ENCODE data around the gene OR51L1.

Gene OR51L1

DNA sequence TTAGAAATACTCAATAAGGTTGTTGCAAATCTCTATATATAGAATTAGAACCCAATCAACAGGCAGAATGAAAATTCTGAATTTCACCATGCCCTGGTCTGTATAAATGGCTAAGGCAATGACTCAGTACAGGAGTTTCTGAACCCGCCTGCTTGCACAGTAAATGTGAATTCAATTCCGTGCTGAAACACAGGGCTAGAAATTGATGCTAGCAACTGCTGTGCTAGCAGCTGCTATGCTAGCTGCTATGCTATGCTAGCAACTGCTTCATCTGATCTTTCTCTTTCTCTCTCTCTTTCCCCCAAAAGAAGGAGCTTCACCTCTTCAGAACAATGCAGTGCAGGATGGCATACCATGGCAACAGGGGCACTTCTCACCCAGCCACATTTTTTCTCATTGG is 42.0 kb downstream of the OR51L1 start:
- Histone ChIP-seq H3K4me1 (ENCODE audit: control insufficient read depth in 1 of 2, insufficient read depth in 2 of 2, low read length in 2 of 2) (peaks cover 3 to 4% of the 10 kb centered on the region in 2 experiments), H3K18ac (ENCODE audit: low read length) (no peak overlapping the region), H3K4me2 (ENCODE audit: low read length) (no peak overlapping the region), H3K27me3 (ENCODE audit: insufficient read depth, low read length) (no peaks in the 10 kb centered on the region), H2BK5ac (ENCODE audit: low read depth, low read length, poor library complexity) (no peak overlapping the region), H2BK120ac (ENCODE audit: insufficient read depth, low read length, poor library complexity) (no peak overlapping the region), H3K36me3 (ENCODE audit: control insufficient read depth in 1 of 2, insufficient read depth in 2 of 2, low read length in 2 of 2) (no peaks in the 10 kb centered on the region), H3K9ac (ENCODE audit: low read length) (no peak overlapping the region), H4K91ac (ENCODE audit: low read depth, low read length) (no peak overlapping the region), H3K27ac (ENCODE audit: low read depth, low read length) (no peak overlapping the region), H2AK5ac (ENCODE audit: low read length) (no peak overlapping the region), H3K4ac (ENCODE audit: low read depth, low read length) (no peak overlapping the region), H3K23ac (ENCODE audit: low read length) (no peak overlapping the region), H4K8ac (ENCODE audit: low read depth, low read length) (no peak overlapping the region), H3K14ac (ENCODE audit: low read length) (no peak overlapping the region), H2AFZ (ENCODE audit: insufficient read depth, low read length, poor library complexity) (no peak overlapping the region), H3K9me3 (ENCODE audit: insufficient read depth, low read depth, low read length) (no peaks in the 10 kb centered on the region), H3K4me3 (ENCODE audit: low read depth, low read length) (no peak overlapping the region), H4K12ac (ENCODE audit: low read depth, low read length) (no peak overlapping the region), H3K79me2 (ENCODE audit: control insufficient read depth, insufficient read depth, low read length, poor library complexity) (no peaks in the 10 kb centered on the region), H2BK12ac (ENCODE audit: low read length) (no peak overlapping the region), H3K79me1 (ENCODE audit: low read length) (no peaks in the 10 kb centered on the region)
- WGBS (ENCODE audit: extremely low coverage, insufficient coverage, insufficient read length) = no CpG with 5 or more reads among the region's 2 CpGs
- no peak for DNase-seq

DNA sequence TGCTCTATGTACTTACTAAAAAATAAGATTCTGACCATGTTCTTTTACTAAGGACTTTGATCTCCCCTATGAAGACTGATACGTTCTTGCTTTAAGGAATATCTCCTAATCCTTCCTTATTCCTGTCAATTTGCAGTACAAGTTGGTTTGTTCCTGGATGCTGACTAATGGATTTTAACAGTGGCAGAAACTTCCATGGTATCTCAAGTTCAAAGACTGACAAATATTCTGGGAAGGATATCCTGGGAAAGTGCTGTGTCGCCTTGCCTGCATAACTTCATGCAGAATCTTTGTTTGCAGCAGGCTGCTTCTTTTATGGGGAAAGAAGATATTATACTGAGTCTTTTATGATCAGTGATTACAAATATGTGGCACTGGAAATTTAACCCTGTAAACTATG is 43.3 kb downstream of the OR51L1 start:
- Histone ChIP-seq H4K91ac (ENCODE audit: low read depth, low read length) (no peak overlapping the region), H3K4me3 (ENCODE audit: low read depth, low read length) (no peak overlapping the region)

DNA sequence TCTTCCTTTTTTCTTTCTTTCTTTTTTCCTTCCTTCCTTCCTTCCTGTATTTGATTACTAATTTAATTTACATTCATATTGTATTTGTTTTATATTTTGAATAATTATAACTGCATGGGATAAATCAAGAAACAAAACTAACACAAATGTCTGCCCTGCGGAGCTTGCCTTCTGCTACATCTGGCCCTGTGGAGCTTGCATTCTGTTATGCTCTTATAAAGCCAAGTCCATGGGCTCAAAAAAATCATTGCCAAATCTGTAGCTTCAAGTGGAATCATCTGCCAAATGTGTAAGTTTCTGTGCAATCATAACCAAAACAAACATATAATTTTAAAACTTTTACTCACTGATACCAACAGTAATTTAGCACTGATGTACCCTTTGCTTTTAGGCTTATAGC is 43.7 kb downstream of the OR51L1 start:
- Histone ChIP-seq H3K23ac (ENCODE audit: low read length) (no peak overlapping the region), H3K27me3 (ENCODE audit: insufficient read depth, low read length) (no peaks in the 10 kb centered on the region), H3K79me1 (ENCODE audit: low read length) (no peaks in the 10 kb centered on the region), H3K4ac (ENCODE audit: low read depth, low read length) (no peak overlapping the region), H2BK5ac (ENCODE audit: low read depth, low read length, poor library complexity) (no peak overlapping the region), H3K9me3 (ENCODE audit: insufficient read depth, low read depth, low read length) (no peaks in the 10 kb centered on the region), H3K4me1 (ENCODE audit: control insufficient read depth in 1 of 2, insufficient read depth in 2 of 2, low read length in 2 of 2) (peaks cover 3 to 4% of the 10 kb centered on the region in 2 experiments), H3K18ac (ENCODE audit: low read length) (no peak overlapping the region), H4K12ac (ENCODE audit: low read depth, low read length) (no peak overlapping the region), H2BK120ac (ENCODE audit: insufficient read depth, low read length, poor library complexity) (no peak overlapping the region), H2AK5ac (ENCODE audit: low read length) (no peak overlapping the region), H3K36me3 (ENCODE audit: control insufficient read depth in 1 of 2, insufficient read depth in 2 of 2, low read length in 2 of 2) (no peaks in the 10 kb centered on the region), H3K79me2 (ENCODE audit: control insufficient read depth, insufficient read depth, low read length, poor library complexity) (no peaks in the 10 kb centered on the region), H3K4me3 (ENCODE audit: low read depth, low read length) (no peak overlapping the region), H3K4me2 (ENCODE audit: low read length) (no peak overlapping the region), H2AFZ (ENCODE audit: insufficient read depth, low read length, poor library complexity) (no peak overlapping the region), H3K14ac (ENCODE audit: low read length) (no peak overlapping the region), H3K27ac (ENCODE audit: low read depth, low read length) (no peak overlapping the region), H4K91ac (ENCODE audit: low read depth, low read length) (no peak overlapping the region), H2BK12ac (ENCODE audit: low read length) (no peak overlapping the region), H3K9ac (ENCODE audit: low read length) (no peak overlapping the region), H4K8ac (ENCODE audit: low read depth, low read length) (no peak overlapping the region)
- no CpG with 5 or more reads among the region's 1 CpG for WGBS (ENCODE audit: extremely low coverage, insufficient coverage, insufficient read length)
- DNase-seq = no peak

More for the DNA sequence above, 43.3 kb downstream of the OR51L1 start:
- no peaks in the 10 kb centered on the region for H3K9me3 ChIP-seq (ENCODE audit: insufficient read depth, low read depth, low read length)
- no CpG with 5 or more reads among the region's 2 CpGs for WGBS (ENCODE audit: extremely low coverage, insufficient coverage, insufficient read length)
- no peak overlapping the region for H2BK120ac ChIP-seq (ENCODE audit: insufficient read depth, low read length, poor library complexity)
- H3K79me1 ChIP-seq (ENCODE audit: low read length) = no peaks in the 10 kb centered on the region
- no peaks in the 10 kb centered on the region for H3K36me3 ChIP-seq (ENCODE audit: control insufficient read depth in 1 of 2, insufficient read depth in 2 of 2, low read length in 2 of 2)
- H2BK5ac ChIP-seq (ENCODE audit: low read depth, low read length, poor library complexity) = no peak overlapping the region
- H3K27ac ChIP-seq (ENCODE audit: low read depth, low read length) = no peak overlapping the region
- no peak overlapping the region for H2AK5ac ChIP-seq (ENCODE audit: low read length)
- H3K18ac ChIP-seq (ENCODE audit: low read length) = no peak overlapping the region
- no peak overlapping the region for H4K8ac ChIP-seq (ENCODE audit: low read depth, low read length)
- no peak overlapping the region for H3K4ac ChIP-seq (ENCODE audit: low read depth, low read length)
- no peaks in the 10 kb centered on the region for H3K27me3 ChIP-seq (ENCODE audit: insufficient read depth, low read length)
- no peaks in the 10 kb centered on the region for H3K79me2 ChIP-seq (ENCODE audit: control insufficient read depth, insufficient read depth, low read length, poor library complexity)
- DNase-seq = no peak
- no peak overlapping the region for H3K4me2 ChIP-seq (ENCODE audit: low read length)
- H3K23ac ChIP-seq (ENCODE audit: low read length) = no peak overlapping the region
- peaks cover 3 to 4% of the 10 kb centered on the region in 2 experiments for H3K4me1 ChIP-seq (ENCODE audit: control insufficient read depth in 1 of 2, insufficient read depth in 2 of 2, low read length in 2 of 2)
- H3K14ac ChIP-seq (ENCODE audit: low read length) = no peak overlapping the region
- no peak overlapping the region for H3K9ac ChIP-seq (ENCODE audit: low read length)
- H4K12ac ChIP-seq (ENCODE audit: low read depth, low read length) = no peak overlapping the region
- no peak overlapping the region for H2AFZ ChIP-seq (ENCODE audit: insufficient read depth, low read length, poor library complexity)
- H2BK12ac ChIP-seq (ENCODE audit: low read length) = no peak overlapping the region

DNA sequence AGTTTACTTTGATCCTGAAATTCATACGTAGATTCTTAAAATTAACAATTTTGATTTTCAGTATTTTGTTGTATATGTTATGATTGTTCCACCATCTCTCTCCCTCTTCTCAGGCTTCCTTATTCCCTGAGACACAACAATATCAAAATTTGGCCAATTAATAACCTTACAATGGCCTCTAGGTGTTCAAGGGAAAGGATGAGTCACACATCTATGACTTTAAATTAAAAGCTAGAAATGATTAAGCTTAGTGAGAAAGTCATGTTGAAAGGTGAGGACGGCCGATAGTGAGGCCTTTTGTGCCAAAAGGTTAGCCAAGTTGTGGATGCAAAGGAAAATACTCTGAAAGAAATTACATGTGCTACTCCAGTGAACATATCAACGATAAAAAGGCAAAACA is 46.2 kb downstream of the OR51L1 start:
- H3K4me2 ChIP-seq (ENCODE audit: low read length) = no peak overlapping the region
- no peak overlapping the region for H4K91ac ChIP-seq (ENCODE audit: low read depth, low read length)
- no peak overlapping the region for H2AFZ ChIP-seq (ENCODE audit: insufficient read depth, low read length, poor library complexity)
- no peaks in the 10 kb centered on the region for H3K9me3 ChIP-seq (ENCODE audit: insufficient read depth, low read depth, low read length)
- H3K18ac ChIP-seq (ENCODE audit: low read length) = no peak overlapping the region
- no peak overlapping the region for H2BK5ac ChIP-seq (ENCODE audit: low read depth, low read length, poor library complexity)
- no peak overlapping the region for H4K8ac ChIP-seq (ENCODE audit: low read depth, low read length)
- H3K4ac ChIP-seq (ENCODE audit: low read depth, low read length) = no peak overlapping the region
- no CpG with 5 or more reads among the region's 4 CpGs for WGBS (ENCODE audit: extremely low coverage, insufficient coverage, insufficient read length)
- no peak overlapping the region for H3K27ac ChIP-seq (ENCODE audit: low read depth, low read length)
- no peak overlapping the region for H3K9ac ChIP-seq (ENCODE audit: low read length)
- H3K14ac ChIP-seq (ENCODE audit: low read length) = no peak overlapping the region
- peaks cover 3 to 4% of the 10 kb centered on the region in 2 experiments for H3K4me1 ChIP-seq (ENCODE audit: control insufficient read depth in 1 of 2, insufficient read depth in 2 of 2, low read length in 2 of 2)
- no peak overlapping the region for H2BK12ac ChIP-seq (ENCODE audit: low read length)
- H2BK120ac ChIP-seq (ENCODE audit: insufficient read depth, low read length, poor library complexity) = no peak overlapping the region
- DNase-seq = no peak
- H3K23ac ChIP-seq (ENCODE audit: low read length) = no peak overlapping the region
- H2AK5ac ChIP-seq (ENCODE audit: low read length) = no peak overlapping the region
- H4K12ac ChIP-seq (ENCODE audit: low read depth, low read length) = no peak overlapping the region
- H3K27me3 ChIP-seq (ENCODE audit: insufficient read depth, low read length) = no peaks in the 10 kb centered on the region
- no peaks in the 10 kb centered on the region for H3K79me1 ChIP-seq (ENCODE audit: low read length)
- H3K79me2 ChIP-seq (ENCODE audit: control insufficient read depth, insufficient read depth, low read length, poor library complexity) = no peaks in the 10 kb centered on the region
- H3K4me3 ChIP-seq (ENCODE audit: low read depth, low read length) = no peak overlapping the region
- H3K36me3 ChIP-seq (ENCODE audit: control insufficient read depth in 1 of 2, insufficient read depth in 2 of 2, low read length in 2 of 2) = no peaks in the 10 kb centered on the region

Measured in trophoblast cell (in vitro differentiated cells and primary cell).